Common myeloid progenitor, CD34-positive (primary cell): ENCODE results near the gene FUT4.

ENCODE experiments used
- CTCF ChIA-PET: fragments of 350-600 bp; sonication (Branson Sonifier 250); formaldehyde crosslinking; loops from one replicate; lab custom pipeline; 2021; ENCODE audit warnings: antibody characterized with exemption; lab: Charles Lee
- POLR2A ChIA-PET: fragments of 350-600 bp; sonication (Branson Sonifier 250); formaldehyde crosslinking; loops from one replicate; lab custom pipeline; 2021; ENCODE audit warnings: antibody characterized with exemption; lab: Charles Lee
- DNase-seq, 3 donors: peaks; one replicate each; pipeline versions ENCODE4 v3.0.0 to v3.0.0-alpha.2; 2013
- H3K27ac ChIP-seq, 2 experiments: 1 replicate in 1 of 2; 2 replicates in 1 of 2; pipeline ENCODE4 v1.7.0; 2013; ENCODE audit warnings: inconsistent platforms in 2 of 2, low read length in 2 of 2, mild to moderate bottlenecking in 2 of 2, low read depth in 1 of 2, moderate library complexity in 1 of 2; ENCODE audit not compliant: severe bottlenecking in 2 of 2, insufficient read depth in 1 of 2, poor library complexity in 1 of 2
- H3K27me3 ChIP-seq, 5 experiments: replicated peaks in 2 of 5; 1 replicate in 3 of 5; 2 replicates in 2 of 5; pipeline versions ENCODE4 v1.6.1 to v1.7.0; 2013; ENCODE audit warnings: low read length in 4 of 5, mild to moderate bottlenecking in 2 of 5, moderate library complexity in 2 of 5, inconsistent platforms in 1 of 5; ENCODE audit not compliant: insufficient read depth in 5 of 5, control insufficient read depth in 4 of 5
- H3K36me3 ChIP-seq, 4 experiments: 1 replicate in 2 of 4; 2 replicates in 2 of 4; pipeline versions ENCODE4 v1.6.1 to v1.7.0; 2013; ENCODE audit warnings: low read length in 3 of 4, control low read depth in 1 of 4, mild to moderate bottlenecking in 1 of 4; ENCODE audit not compliant: control insufficient read depth in 4 of 4, insufficient read depth in 4 of 4
- H3K4me1 ChIP-seq, 4 experiments: 1 replicate in 3 of 4; 2 replicates in 1 of 4; pipeline versions ENCODE4 v1.6.1 to v1.7.1; 2013; ENCODE audit warnings: low read length in 3 of 4, mild to moderate bottlenecking in 3 of 4, control low read depth in 1 of 4, inconsistent platforms in 1 of 4, moderate library complexity in 1 of 4; ENCODE audit not compliant: control insufficient read depth in 4 of 4, insufficient read depth in 4 of 4; ENCODE audit errors: control extremely low read depth in 1 of 4
- H3K4me3 ChIP-seq, 7 experiments: 1 replicate in 4 of 7; 2 replicates in 3 of 7; pipeline versions ENCODE4 v1.5.1 to v1.7.0; 2013; ENCODE audit warnings: mild to moderate bottlenecking in 7 of 7, low read length in 6 of 7, moderate library complexity in 6 of 7, inconsistent platforms in 2 of 7, low read depth in 2 of 7, control low read depth in 1 of 7; ENCODE audit not compliant: insufficient read depth in 4 of 7, control insufficient read depth in 1 of 7; ENCODE audit errors: extremely low read depth in 1 of 7
- H3K9me3 ChIP-seq, 5 experiments: 1 replicate in 4 of 5; 2 replicates in 1 of 5; pipeline versions ENCODE4 v1.6.1 to v1.7.1; 2013; ENCODE audit warnings: low read length in 4 of 5, mild to moderate bottlenecking in 2 of 5, inconsistent platforms in 1 of 5, low read depth in 1 of 5, moderate library complexity in 1 of 5; ENCODE audit not compliant: control insufficient read depth in 4 of 5, insufficient read depth in 2 of 5; ENCODE audit errors: control extremely low read depth in 1 of 5
- WGBS: methylation state at CpG from one replicate; pipeline ENCODE4 v1.1.5; 2013; ENCODE audit not compliant: insufficient coverage; 5-methylcytosine and 5-hydroxymethylcytosine counted together

The FUT4 gene

GRCh38 chr11:94595076-94595475 is 51.4 kb downstream of the FUT4 start:
- no peaks in the 10 kb centered on the region for H3K9me3 ChIP-seq
- ChIA-PET CTCF (interaction anchor here (1.2 to 8.0 kb wide), 2 partner anchors 16 to 75 kb away, joined by 3 to 109 read pairs; no protein-coding TSS in a partner anchor), POLR2A (interaction anchor here (0.6 kb wide), 1 partner anchor 341 kb away, joined by 3 read pairs; no protein-coding TSS in a partner anchor)
- WGBS: 100% methylated on average over 3 of the region's 6 CpGs
- no peak for DNase-seq
- H3K4me3 ChIP-seq: no peak overlapping the region
- H3K36me3 ChIP-seq: no peaks in the 10 kb centered on the region
- no peaks in the 10 kb centered on the region for H3K4me1 ChIP-seq
- H3K27ac ChIP-seq: no peak overlapping the region
- H3K27me3 ChIP-seq: no peaks in the 10 kb centered on the region

DNA sequence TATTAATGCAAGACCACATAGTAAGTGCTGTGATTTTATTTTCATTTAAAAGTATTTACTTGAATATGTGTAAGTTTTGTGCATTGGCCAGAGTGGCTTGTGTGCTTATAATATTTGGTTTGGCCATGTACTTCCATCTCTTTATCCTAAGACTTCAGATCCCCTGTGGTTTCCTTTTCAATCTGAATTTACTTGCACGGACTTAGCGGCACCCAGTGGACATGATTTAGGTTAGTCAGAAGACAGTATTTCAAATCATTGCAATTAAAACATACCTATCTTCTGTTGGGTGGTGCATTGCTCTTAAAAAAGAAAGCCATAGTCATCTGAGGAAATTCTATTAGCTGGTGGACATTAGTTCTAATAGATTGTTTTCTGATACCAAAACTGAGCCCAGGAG is 54.2 kb downstream of the FUT4 start:
- peak; percentile 53 to 71 (median 69) for DNase-seq
- Histone ChIP-seq H3K9me3 (no peaks in the 10 kb centered on the region), H3K27ac (no peak overlapping the region), H3K4me3 (no peak overlapping the region), H3K27me3 (no peaks in the 10 kb centered on the region), H3K4me1 (peaks cover 0 to 3% (median 0%) of the 10 kb centered on the region in 4 experiments), H3K36me3 (no peaks in the 10 kb centered on the region)
- no CpG with 5 or more reads among the region's 2 CpGs for WGBS
- POLR2A ChIA-PET: no interaction called here
- CTCF ChIA-PET: interaction anchor here (0.7 to 8.0 kb wide), 12 partner anchors 9 to 702 kb away, joined by 3 to 109 read pairs (median 4); partner anchors contain the start of gene C11orf97
